ENCODE results near the gene SRXN1.

GRCh38 chr20:671252-672030 is 18.4 kb upstream of the SRXN1 start:
- TF ChIP-seq CTCF (IDR thresholded peaks at IDR 0.05) (no peak), POLR2AphosphoS5 (IDR thresholded peaks at IDR 0.05) (no peak), EP300 (IDR thresholded peaks at IDR 0.05) (no peak), POLR2A (IDR thresholded peaks at IDR 0.05) (no peak)
